GM19035 (cell line): ENCODE data around the gene SLC7A5.
"Not testable (repeated sequence)": the region's sequence is repeated elsewhere in the genome, so short reads cannot be mapped to it uniquely, and the experiment has no call there.

Source experiments
- ATAC-seq: cut with Tn5 transposase; IDR thresholded peaks from one replicate; pipeline ENCODE4 v1.9.1; 2021; ENCODE audit not compliant: unreplicated experiment

The SLC7A5 gene

DNA sequence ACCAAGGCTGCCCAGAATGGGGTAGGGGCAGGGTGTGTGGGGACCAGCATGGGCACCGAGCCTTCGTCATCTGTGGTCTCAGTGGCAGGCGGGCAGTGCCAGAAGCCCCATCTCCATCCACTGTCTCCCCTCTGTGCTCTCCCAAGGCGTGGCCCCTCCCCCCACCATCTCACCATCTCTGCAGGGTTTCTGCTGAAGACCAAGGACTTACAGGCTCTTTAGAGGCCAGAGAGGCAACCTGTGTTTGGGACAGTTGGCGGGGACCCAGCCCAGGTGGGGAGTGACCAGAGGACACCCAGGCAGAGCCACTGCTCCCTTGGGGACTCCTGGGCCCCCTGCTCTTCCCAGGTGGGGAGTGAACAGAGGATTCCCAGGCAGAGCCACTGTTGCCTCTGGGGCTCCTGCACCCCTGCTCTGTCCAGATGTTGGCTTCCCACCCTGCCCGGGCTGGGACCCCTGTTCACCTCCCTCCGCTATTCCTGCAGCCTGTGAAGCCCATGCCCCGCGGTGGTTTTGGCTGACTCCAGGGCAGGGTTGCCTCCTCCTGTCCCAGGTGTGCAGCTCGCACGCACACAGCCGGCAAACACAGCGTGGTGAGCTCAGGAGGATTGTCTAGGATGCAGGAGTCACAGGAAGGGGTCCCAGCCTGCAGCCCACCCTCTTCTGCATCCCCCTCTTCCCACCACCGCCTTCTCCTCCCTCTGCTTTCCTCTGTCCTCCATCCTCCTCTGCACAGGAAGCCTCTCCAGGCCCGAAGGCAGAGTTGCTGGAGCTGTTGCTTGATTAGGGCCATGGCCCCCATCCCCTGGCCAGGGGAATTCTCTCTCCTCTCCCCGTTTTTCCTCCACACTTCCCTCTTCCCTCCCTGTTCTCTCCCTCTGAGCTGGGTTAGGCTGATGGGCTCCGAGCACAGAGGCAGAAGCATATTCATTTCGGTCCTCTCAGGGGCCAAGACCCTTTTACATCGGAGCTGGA, 45.0 kb downstream of the SLC7A5 start:
- no peak for ATAC-seq

DNA sequence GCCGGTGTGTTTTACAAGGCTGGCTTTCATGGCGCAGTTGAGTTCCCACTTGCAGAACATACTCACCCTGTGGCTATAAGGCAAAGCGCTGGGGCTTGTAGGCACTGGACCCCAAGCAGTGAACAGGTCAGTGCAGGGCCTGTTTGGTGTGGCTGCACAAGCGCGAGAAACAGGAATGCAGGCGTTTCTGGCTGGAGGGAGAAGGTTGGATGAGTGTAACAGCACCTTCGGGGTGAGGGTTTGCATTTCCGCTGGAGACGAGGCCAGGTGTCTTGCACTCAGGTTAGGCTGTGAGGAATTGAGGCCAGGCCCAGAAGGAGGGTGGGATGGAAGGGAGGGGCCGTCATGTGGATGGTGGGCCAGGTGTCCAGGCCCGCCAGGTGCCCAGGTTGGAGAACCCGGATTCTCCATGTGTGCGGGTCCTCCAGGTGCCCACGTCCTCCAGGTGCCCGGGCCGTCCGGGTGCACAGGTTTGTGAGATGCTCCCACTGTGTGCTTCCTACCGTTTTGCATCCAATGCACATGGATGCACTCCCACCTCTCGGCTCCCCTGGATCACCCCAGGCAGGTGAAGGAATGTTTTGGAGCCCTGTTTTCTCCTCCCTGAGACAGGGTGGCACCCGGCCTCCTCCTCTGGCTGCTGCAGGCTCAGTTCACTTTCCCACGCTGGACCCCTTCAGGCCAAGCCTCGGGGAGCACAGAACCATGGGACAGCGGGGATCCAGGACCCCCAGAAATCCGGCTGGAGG, 46.0 kb downstream of the SLC7A5 start:
- no peak for ATAC-seq

DNA sequence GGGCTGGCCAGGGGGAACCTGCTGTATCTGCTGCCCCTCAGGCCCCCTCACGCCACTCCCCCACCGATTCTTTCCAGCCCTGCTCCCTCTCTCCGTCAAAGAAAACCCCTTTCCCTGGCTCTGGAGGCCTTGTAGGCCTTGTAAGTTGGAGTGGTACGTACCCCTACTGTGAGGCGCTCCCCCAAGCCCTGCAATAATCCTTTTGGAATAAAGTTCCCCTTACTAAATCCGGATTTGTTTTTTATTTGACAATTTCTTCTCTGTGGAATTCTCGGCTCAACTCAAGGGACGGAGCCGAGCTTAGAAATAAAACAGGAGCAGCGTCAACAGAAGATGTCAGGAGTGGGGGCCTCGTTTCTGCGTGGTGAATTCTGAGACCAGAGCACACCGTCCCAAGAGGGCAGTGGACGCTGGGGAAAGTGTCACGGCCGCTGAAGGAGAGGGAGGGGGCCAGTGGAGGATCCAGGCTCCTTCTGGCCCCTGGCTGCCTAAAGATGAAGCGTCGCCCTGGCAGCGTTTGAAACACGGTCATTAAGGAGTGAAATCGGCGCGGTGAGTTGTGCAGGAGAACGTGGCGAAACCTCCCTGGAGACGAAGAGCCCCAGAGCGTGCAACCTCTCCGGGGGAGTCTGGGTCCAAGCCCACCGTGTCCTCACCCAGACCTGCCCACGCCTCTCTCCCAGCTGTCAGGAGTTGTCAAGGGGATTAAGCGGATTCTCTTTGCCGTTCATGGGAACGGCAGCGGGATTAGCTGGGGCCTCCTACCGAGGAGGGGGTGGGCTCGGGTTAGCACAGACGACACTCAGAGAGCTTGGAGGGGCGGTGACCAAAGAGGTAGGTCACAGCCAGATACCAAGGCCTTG, 47.0 kb downstream of the SLC7A5 start:
- ATAC-seq, result no peak

GRCh38 chr16:87821376-87822107, 47.8 kb downstream of the SLC7A5 start:
- no peak for ATAC-seq

DNA sequence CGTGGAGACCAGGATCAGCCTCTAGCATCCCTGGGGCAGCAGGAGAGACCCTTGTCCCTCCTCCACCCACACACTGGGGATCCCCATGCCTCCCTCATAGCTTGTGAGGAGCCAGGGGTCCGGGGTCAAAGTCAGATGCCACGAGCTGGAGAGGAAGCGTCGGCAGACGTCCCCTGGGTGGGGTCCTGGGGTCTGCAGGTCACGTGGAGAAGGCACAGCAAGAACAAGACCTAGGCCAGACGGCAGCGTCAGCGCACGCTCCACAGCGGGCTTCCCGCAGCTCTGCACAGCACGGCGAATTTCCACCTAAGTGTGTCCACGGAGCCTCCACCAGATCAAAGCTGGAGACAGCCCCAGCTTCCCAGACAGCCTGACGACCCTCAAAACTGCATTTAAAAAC, 49.3 kb downstream of the SLC7A5 start:
- no peak for ATAC-seq

DNA sequence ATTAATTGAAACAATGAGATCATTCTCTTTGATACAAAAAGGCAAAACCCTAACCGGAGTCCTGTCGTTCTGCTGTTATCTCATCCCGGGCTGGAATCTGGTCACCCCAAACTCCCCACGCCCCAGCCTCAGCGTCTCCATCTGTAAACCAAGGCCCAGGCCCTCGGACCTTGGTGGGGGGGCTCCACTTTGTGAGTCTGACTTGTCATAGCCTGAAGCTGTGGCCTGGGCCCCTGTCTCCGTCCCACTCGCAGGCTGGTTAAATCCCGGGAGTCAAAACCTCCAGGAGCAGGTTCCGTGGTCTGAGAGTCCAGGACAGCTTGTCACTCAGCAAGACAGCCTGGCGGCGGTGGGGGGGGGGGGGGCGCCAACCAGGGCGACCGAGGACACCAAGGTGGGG, 50.0 kb downstream of the SLC7A5 start:
- no peak for ATAC-seq

- ATAC-seq, result no peak
Observed at GRCh38 chr16:87818533-87819161, 50.7 kb downstream of the SLC7A5 start.

- no peak for ATAC-seq
Observed at GRCh38 chr16:87817910-87818309, 51.4 kb downstream of the SLC7A5 start.

DNA sequence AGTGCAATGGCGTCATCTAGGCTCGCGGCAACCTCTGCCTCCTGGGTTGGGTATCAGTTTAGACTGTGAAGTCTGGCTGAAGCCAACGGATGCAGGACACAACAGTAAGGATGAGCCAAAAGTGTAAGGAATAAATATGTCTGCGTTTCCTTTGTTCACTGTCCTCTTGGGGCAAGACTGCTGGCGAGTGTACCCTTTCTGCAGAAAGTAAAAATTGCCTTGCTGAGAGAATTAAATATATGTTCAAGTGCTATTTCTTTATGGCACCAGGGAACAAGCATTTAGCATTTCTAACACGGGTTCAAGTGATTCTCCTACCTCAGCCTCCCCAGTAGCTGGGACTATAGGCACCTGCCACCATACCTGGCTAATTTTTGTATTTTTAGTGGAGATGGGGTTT, 51.9 kb downstream of the SLC7A5 start:
- not testable (repeated sequence) for ATAC-seq

DNA sequence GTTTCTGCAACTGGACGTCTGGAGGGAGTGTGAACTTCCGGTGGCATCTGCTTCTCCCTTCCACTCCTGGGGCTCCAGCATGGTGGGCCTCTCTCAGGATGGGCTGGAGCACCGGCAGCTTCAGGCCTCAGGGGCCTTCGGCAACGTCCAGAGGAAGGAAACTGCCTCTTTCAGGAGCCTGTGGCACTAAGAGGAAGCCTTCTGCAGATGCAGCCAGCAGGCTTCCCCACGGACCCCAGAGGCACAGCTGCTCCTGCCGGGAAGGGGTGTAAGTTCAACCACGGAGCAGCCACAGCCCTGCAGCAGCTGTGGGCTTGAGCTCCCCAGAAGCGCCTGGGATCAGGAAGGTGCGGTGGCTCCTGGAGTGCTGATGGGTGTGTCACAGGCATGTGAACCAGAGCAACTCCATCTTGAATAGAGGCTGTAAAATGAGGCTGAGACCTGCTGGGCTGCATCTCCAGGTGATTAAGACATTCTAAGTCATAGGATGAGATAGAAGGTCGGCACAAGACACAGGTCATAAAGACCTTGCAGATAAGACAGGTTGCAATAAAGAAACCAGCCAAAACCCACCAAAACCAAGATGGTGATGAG, 52.7 kb downstream of the SLC7A5 start:
- ATAC-seq, result no peak

DNA sequence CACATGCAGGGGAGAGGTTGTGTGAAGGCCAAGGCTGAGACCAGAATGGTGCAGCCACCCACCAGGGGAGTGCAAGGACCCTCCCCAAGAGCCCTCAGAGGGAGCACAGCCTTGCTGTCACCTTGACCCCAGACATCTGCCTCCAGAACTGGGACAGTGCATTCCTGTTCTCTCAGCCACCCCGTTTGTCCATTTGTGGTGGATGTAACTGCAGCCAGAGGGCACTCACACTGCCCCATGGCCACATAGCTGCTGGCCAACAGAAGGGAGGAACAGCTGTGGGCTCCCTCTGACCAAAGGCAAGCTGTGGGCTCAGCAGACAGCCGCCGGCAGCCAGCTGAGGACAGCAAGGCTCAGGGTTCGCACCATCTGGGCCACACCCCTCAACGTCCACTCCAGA, 53.7 kb downstream of the SLC7A5 start:
- ATAC-seq, result no peak

DNA sequence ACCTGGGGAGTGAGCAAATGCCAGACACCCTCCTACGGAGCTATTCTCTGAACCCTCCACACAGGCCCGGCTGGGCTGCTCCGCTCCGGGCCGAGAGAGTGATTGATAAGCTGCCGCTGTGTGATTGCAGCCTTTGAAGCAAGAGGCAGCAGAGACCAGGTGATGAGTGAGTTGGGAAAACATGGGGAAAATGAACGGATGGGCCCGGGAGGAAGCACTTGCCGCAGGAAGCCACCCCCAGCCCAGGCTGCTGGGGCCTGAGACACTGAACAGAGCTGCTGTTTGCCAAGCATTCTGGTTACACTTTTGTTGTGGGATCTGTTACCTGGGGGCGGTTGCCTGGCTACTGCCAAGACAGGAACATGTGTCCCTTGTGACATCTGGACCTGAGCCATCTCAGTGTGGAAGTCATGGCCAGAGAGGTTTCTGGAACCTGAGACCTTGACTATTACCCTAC, 57.1 kb downstream of the SLC7A5 start:
- no peak for ATAC-seq

DNA sequence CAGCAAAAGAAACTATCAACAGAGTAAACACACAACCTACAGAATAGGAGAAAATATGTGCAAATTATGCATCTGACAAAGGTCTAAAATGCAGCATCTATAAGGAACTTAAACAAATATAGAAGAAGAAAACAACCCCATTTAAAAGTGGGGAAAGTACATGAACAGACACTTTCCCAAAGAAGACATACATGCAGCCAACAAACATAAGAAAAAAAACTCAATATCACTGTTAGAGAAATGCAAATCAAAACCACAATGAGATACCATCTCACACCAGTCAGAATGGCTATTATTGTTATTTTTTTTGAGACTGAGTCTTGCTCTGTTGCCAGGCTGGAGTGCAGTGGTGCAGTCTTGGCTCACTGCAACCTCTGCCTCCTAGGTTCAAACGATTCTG, 57.9 kb downstream of the SLC7A5 start:
- not testable (repeated sequence) for ATAC-seq

- peak; percentile 40 for ATAC-seq
Observed at GRCh38 chr16:87809150-87809902, 60.0 kb downstream of the SLC7A5 start.

DNA sequence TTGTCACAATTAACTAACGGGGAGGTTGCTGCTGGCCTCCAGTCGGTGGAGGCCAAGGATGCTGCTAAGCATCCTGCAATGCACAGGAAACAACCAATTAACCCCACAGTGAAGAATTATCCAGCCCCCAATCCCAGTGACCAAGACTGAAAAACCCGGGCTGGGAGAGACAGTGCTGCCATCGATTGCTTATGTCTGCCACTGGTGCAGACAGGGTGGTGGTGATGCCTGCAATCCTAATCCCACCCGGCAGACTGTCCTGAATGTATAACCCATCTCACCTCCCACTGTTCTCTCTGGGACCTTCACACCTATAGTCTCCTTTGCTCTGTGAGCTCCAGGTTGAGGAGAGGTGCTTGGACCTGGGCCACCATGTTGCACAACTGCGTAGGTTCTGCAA, 61.2 kb downstream of the SLC7A5 start:
- ATAC-seq, result no peak

DNA sequence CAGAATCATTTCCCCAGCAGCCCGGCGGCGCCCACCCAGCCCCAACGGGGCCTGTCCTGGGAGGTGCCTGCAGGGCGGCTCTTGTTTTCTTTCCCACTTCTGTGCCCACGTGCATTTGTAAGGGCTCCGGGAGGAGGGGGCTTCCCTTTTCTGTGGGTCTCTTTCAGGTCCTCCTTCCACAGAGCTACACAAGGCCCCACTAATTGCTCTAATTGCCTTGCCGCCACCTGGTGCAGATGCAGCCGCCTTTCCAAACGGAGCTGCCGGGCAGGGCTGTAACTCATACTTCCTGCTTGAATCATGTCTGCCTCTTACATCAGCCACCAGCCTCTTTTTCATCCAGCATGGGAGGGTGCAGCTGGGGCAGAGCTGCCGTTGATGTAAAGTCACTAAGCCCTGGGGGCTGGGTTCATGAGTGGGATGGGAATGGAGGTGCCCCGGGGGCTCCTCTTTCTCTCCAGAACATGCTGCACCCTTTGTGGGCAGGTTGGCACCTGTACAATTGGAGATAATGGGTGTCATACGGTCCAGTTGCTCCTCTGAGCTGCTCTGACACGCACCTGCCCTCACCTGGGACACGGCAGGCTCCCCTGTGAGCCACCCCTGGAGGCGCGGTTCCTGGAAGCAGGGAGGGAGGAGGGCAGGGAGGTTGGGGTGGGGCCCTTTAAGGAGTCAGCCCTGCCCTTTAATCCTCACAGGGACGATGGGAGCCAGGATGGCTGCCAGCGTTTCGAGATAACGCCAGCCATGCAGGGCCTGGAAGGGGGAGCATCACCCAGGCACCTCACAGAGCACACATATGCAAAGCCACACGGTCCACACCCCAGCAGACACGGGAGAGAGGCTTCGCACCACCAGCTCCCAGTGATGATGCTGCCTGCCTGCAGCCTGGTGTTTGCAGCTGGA, 62.4 kb downstream of the SLC7A5 start:
- no peak for ATAC-seq

- ATAC-seq, result no peak
Observed at GRCh38 chr16:87806261-87806640, 63.1 kb downstream of the SLC7A5 start.

DNA sequence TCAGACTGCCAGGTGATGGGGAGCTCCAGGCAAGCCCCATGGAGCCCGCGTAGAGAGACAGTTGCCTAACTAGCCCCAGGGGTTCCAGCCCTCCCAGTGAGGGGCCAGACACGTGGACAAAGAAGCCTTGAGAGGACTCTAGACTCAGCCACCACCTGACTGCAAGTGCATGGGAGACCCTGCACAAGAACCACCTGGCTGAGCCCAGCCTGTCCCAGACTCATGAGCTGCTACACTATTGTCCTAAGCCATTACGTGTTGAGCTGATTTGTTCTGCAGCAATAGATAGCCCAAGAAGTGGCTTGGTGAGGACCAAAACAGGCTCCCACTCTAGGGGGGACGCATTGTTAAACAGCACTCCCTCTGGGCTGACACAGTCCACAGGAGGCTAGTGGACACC, 65.9 kb downstream of the SLC7A5 start:
- ATAC-seq, result no peak
